K562 (cell line): ENCODE measurements around the gene FHIT. TPM values are rescaled to one million over a fixed set of nuclear protein-coding genes. Genes with fewer than 3 reads are reported as not detected.

Source experiments
- ATAC-seq: fragments of 200-7000 bp; cut with Tn5 transposase; 3 replicates; pipeline ENCODE4 v1.9.1; 2020; ENCODE audit warnings: moderate library complexity
- BruUV-seq: library from RNA; stranded (reverse); fragments of 400-500 nt; replicated peaks from 2 replicates; lab custom pipeline; 2021; lab: Mats Ljungman, UMichigan
- CTCF ChIA-PET: fragments of 300-600 bp; formaldehyde crosslinking; extraction: SDS; loops from one replicate; lab custom pipeline; 2021; ENCODE audit warnings: low intra/inter-chr PET ratio; lab: Yijun Ruan, JAX
- POLR2A ChIA-PET: fragments of 300-600, 350-650 bp; sonication (Branson Sonifier 250); formaldehyde crosslinking; extraction: SDS; loops from one replicate; lab custom pipeline; 2021; ENCODE audit warnings: antibody characterized with exemption, inconsistent platforms; lab: Yijun Ruan, JAX
- DNase-seq, 4 experiments: peaks; one replicate each; pipeline versions ENCODE4 v3.0.0 to v3.0.0-alpha.2; 2011 to 2018; ENCODE audit warnings: low spot score in 3 of 4, mixed read lengths in 3 of 4; ENCODE audit errors: extremely low read depth in 1 of 4
- FAIRE-seq: peaks from 2 replicates; lab custom pipeline; 2011; peaks lifted over from hg19 to GRCh38; lab: Jason Lieb, UNC
- H2AFZ ChIP-seq: 2 replicates; pipeline ENCODE4 v1.6.0; 2011; ENCODE audit warnings: low read depth, low read length, control low read depth, inconsistent platforms
- H3K27ac ChIP-seq: fragments of 200-600 bp; 3 replicates; pipeline ENCODE4 v1.8.0; 2011; ENCODE audit warnings: low read depth, mild to moderate bottlenecking, control low read depth, inconsistent platforms, low read length, moderate library complexity, mixed read lengths; ENCODE audit errors: extremely low read depth
- H3K27me3 ChIP-seq, 2 experiments: fragments of 300-600 bp in 1 of 2; 2 replicates in 1 of 2; 3 replicates in 1 of 2; pipeline versions ENCODE4 v1.6.0 to v1.8.0; 2011; ENCODE audit warnings: inconsistent platforms in 2 of 2, low read length in 2 of 2, mild to moderate bottlenecking in 1 of 2, mixed read lengths in 1 of 2, moderate library complexity in 1 of 2; ENCODE audit not compliant: control insufficient read depth in 2 of 2, insufficient read depth in 2 of 2
- H3K36me3 ChIP-seq: fragments of 300-600 bp; 3 replicates; pipeline ENCODE4 v1.8.0; 2011; ENCODE audit warnings: mild to moderate bottlenecking, low read length, inconsistent platforms; ENCODE audit not compliant: control insufficient read depth, insufficient read depth
- H3K4me1 ChIP-seq, 2 experiments: fragments of 200-600 bp in 1 of 2; replicated peaks in 1 of 2; 2 replicates in 1 of 2; 3 replicates in 1 of 2; pipeline versions ENCODE4 v1.5.1 to v1.8.0; 2011; ENCODE audit warnings: inconsistent platforms in 2 of 2, low read length in 2 of 2, mild to moderate bottlenecking in 1 of 2, mixed read lengths in 1 of 2, moderate library complexity in 1 of 2; ENCODE audit not compliant: control insufficient read depth in 2 of 2, insufficient read depth in 2 of 2
- H3K4me2 ChIP-seq: 2 replicates; pipeline ENCODE4 v1.6.1; 2011; ENCODE audit warnings: low read length, control low read depth, inconsistent platforms, mixed read lengths; ENCODE audit not compliant: insufficient read depth
- H3K4me3 ChIP-seq: fragments of 200-600 bp; sonication (generic), shearing (Covaris generic); 2 replicates; pipeline ENCODE4 v1.5.1; 2016; ENCODE audit warnings: control low read depth, inconsistent platforms
- H3K79me2 ChIP-seq: fragments of 200-600 bp; 3 replicates; pipeline ENCODE4 v1.8.0; 2011; ENCODE audit warnings: low read length, inconsistent platforms; ENCODE audit not compliant: control insufficient read depth, insufficient read depth
- H3K9ac ChIP-seq, 2 experiments: 2 replicates each; pipeline versions ENCODE4 v1.6.0 to v1.6.1; 2011; ENCODE audit warnings: low read depth in 2 of 2, low read length in 2 of 2, control low read depth in 1 of 2, inconsistent platforms in 1 of 2, mild to moderate bottlenecking in 1 of 2, mixed read lengths in 1 of 2; ENCODE audit not compliant: insufficient read depth in 1 of 2
- H3K9me1 ChIP-seq: one replicate; pipeline ENCODE4 v1.6.0; 2011; ENCODE audit warnings: inconsistent platforms, mild to moderate bottlenecking, low read length, moderate library complexity; ENCODE audit not compliant: control insufficient read depth, insufficient read depth
- H3K9me3 ChIP-seq: replicated peaks from 2 replicates; pipeline ENCODE4 v1.5.1; 2011; ENCODE audit warnings: low read depth, low read length, inconsistent platforms; ENCODE audit not compliant: control insufficient read depth, insufficient read depth
- H4K20me1 ChIP-seq: replicated peaks from 2 replicates; pipeline ENCODE4 v1.6.1; 2011; ENCODE audit warnings: low read length, inconsistent platforms, mixed read lengths; ENCODE audit not compliant: control insufficient read depth, insufficient read depth
- ATF7 ChIP-seq: fragments of 450-650 bp; IDR thresholded peaks from 2 replicates; pipeline ENCODE4 v1.7.1; 2014; ENCODE audit warnings: mild to moderate bottlenecking, moderate library complexity
- CBX8 ChIP-seq: fragments of 200-600 bp; sonication (generic); IDR thresholded peaks from 2 replicates; pipeline ENCODE4 v1.6.1; 2012; ENCODE audit warnings: borderline replicate concordance, mixed run types, low read depth, mild to moderate bottlenecking, moderate library complexity, mixed read lengths, low read length, control low read depth, inconsistent platforms; ENCODE audit not compliant: poor library complexity, severe bottlenecking; ENCODE audit errors: extremely low read depth
- CTBP1 ChIP-seq: fragments of 450-650 bp; IDR thresholded peaks from 2 replicates; pipeline ENCODE4 v1.6.1; 2016; ENCODE audit warnings: borderline replicate concordance
- DLX4 ChIP-seq: fragments of 250-450 bp; sonication (Bioruptor Pico); IDR thresholded peaks from 2 replicates; pipeline ENCODE4 v1.6.1; 2021; ENCODE audit warnings: mild to moderate bottlenecking
- EHMT2 ChIP-seq: fragments of 450-650 bp; IDR thresholded peaks from 2 replicates; pipeline ENCODE4 v1.6.1; 2018; ENCODE audit warnings: antibody characterized with exemption
- NRF1 ChIP-seq, 2 experiments: fragments of 450-650 bp; IDR thresholded peaks in 1 of 2; conservative IDR thresholded peaks in 1 of 2; 2 replicates each; pipeline ENCODE4 v1.6.1; 2014; ENCODE audit warnings: mild to moderate bottlenecking in 2 of 2
- SNAPC5 ChIP-seq: fragments of 250-450 bp; sonication (Bioruptor Pico); IDR thresholded peaks from 2 replicates; pipeline ENCODE4 v1.8.0; 2021; ENCODE audit warnings: moderate library complexity, mild to moderate bottlenecking, inconsistent platforms
- SOX6 ChIP-seq: fragments of 450-650 bp; IDR thresholded peaks from 2 replicates; pipeline ENCODE4 v1.6.1; 2014; ENCODE audit warnings: mild to moderate bottlenecking
- TCF7 ChIP-seq: sonication (generic); IDR thresholded peaks from 2 replicates; pipeline ENCODE4 v1.6.1; 2016; ENCODE audit warnings: antibody characterized with exemption, borderline replicate concordance
- TGIF2 ChIP-seq: sonication (generic); formaldehyde crosslinking; IDR thresholded peaks from 2 replicates; pipeline ENCODE4 v1.8.1; 2022; ENCODE audit warnings: mild to moderate bottlenecking, missing genetic modification reagents, moderate library complexity
- ZNF184 ChIP-seq: sonication (generic); formaldehyde crosslinking; IDR thresholded peaks from 2 replicates; pipeline ENCODE4 v1.5.0; 2020; ENCODE audit warnings: missing genetic modification reagents
- ZNF239 ChIP-seq: fragments of 250-450 bp; sonication (Bioruptor Pico); IDR thresholded peaks from 2 replicates; pipeline ENCODE4 v1.4.0; 2020; ENCODE audit warnings: mild to moderate bottlenecking
- ZNF24 ChIP-seq: fragments of 450-650 bp; IDR thresholded peaks from 2 replicates; pipeline ENCODE4 v1.6.1; 2016
- ZNF384 ChIP-seq: IDR thresholded peaks from 2 replicates; pipeline ENCODE4 v1.6.1; 2012; ENCODE audit warnings: low read depth, low read length, improper control_type of control experiment
- ZNF445 ChIP-seq: fragments of 250-450 bp; sonication (Bioruptor Pico); IDR thresholded peaks from 2 replicates; pipeline ENCODE4 v1.4.0; 2020; ENCODE audit warnings: low read depth, mild to moderate bottlenecking, moderate library complexity
- ZNF764 ChIP-seq: fragments of 250-450 bp; sonication (Bioruptor Pico); IDR thresholded peaks from 2 replicates; pipeline ENCODE4 v1.4.0; 2020; ENCODE audit warnings: low read depth, mild to moderate bottlenecking, moderate library complexity
- WGBS: fragments of 100-300 bp; shearing (Covaris generic); methylation state at CpG from one replicate; pipeline ENCODE4 v1.1.6; 2016; ENCODE audit warnings: low coverage, mixed read lengths; ENCODE audit not compliant: insufficient coverage; ENCODE audit errors: missing lambda C conversion rate; 5-methylcytosine and 5-hydroxymethylcytosine counted together
- in situ Hi-C: fragments of 300-500 bp; cut with MboI; formaldehyde crosslinking; loops from 4 replicates; pipeline ENCODE4 v1.15.0; 2018; ENCODE audit warnings: inconsistent platforms, mixed read lengths
- intact Hi-C: fragments of 100-400 bp; cut with micrococcal nuclease; formaldehyde crosslinking; loops from 2 replicates; pipeline ENCODE4 v1.14.2; 2022
- polyA plus RNA-seq, 8 experiments: library from polyadenylated mRNA; depleted of rRNA in 4 of 8; stranded (reverse) in 5 of 8; unstranded in 3 of 8; fragments of >200 nt; fragmentation: Nextera tagmentation in 2 of 8; fragmentation: Illumina TruSeq in 1 of 8; extraction: Ambion mirVana in 2 of 8; extraction: Trizol in 1 of 8; gene quantifications; 2 replicates each; pipeline versions ENCODE4 v1.2.1 to v1.2.3, GENCODE V29; 2011 to 2014; ENCODE audit warnings: inconsistent platforms in 1 of 8, missing spikeins in 1 of 8
- total RNA-seq, 7 experiments: library from RNA; depleted of rRNA in 6 of 7; stranded (reverse); fragments of >200 nt in 6 of 7; fragmentation: Illumina TruSeq in 2 of 7; extraction: Trizol in 2 of 7; gene quantifications; 2 replicates each; pipeline versions ENCODE4 v1.2.1 to v1.2.3, GENCODE V29; 2011 to 2021; ENCODE audit warnings: low replicate concordance in 1 of 7
- TF ChIP-seq, protein P1 (sequence below): IDR thresholded peaks from 2 replicates; pipeline ENCODE4 v1.6.1; 2011; ENCODE audit not compliant: insufficient read length; ENCODE audit errors: extremely low read depth
- TF ChIP-seq, protein P2 (sequence below): fragments of 450-650 bp; IDR thresholded peaks from 2 replicates; pipeline ENCODE4 v1.6.1; 2016; ENCODE audit warnings: antibody characterized with exemption
- TF ChIP-seq, protein P3 (sequence below), 3 experiments: IDR thresholded peaks in 2 of 3; conservative IDR thresholded peaks in 1 of 3; 2 replicates each; pipeline ENCODE4 v1.5.1; 2011 to 2012; ENCODE audit warnings: low read length in 3 of 3, mild to moderate bottlenecking in 3 of 3, control low read depth in 2 of 3, improper control_type of control experiment in 1 of 3, inconsistent platforms in 1 of 3, low read depth in 1 of 3, mixed read lengths in 1 of 3, moderate library complexity in 1 of 3; ENCODE audit not compliant: insufficient read depth in 2 of 3

Gene FHIT
- total and polyA plus RNA-seq, 9 of the 15 experiments (the other 6 are each of a cell fraction or from before 2014, with no cell fraction given), result 1.7 to 9.1 (median 4.3) TPM

GRCh38 chr3:60033901-60034453 is 1217.3 kb downstream of the FHIT start:
- Histone ChIP-seq H3K79me2 (no peaks in the 10 kb centered on the region), H3K4me2 (no peak overlapping the region), H3K9ac (no peak overlapping the region), H4K20me1 (no peaks in the 10 kb centered on the region), H3K27me3 (no peaks in the 10 kb centered on the region), H3K36me3 (no peaks in the 10 kb centered on the region), H3K4me1 (no peaks in the 10 kb centered on the region), H3K4me3 (no peak overlapping the region), H3K9me3 (no peaks in the 10 kb centered on the region), H3K9me1 (no peaks in the 10 kb centered on the region), H3K27ac (no peak overlapping the region), H2AFZ (no peak overlapping the region)
- ATAC-seq (no peak), DNase-seq (no peak), FAIRE-seq (no peak)
- WGBS, result 31% methylated on average over 3 of the region's 3 CpGs
- TF ChIP-seq SOX6, result no peak
- no peak for TF ChIP-seq ZNF239 (CRISPR knock-in tag)
- TF ChIP-seq, protein P1, sequence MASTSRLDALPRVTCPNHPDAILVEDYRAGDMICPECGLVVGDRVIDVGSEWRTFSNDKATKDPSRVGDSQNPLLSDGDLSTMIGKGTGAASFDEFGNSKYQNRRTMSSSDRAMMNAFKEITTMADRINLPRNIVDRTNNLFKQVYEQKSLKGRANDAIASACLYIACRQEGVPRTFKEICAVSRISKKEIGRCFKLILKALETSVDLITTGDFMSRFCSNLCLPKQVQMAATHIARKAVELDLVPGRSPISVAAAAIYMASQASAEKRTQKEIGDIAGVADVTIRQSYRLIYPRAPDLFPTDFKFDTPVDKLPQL, result no peak
- TF ChIP-seq SNAPC5, result no peak
- TF ChIP-seq ZNF445 (CRISPR knock-in tag), result no peak
- TF ChIP-seq TCF7, result no peak
- no peak for TF ChIP-seq CBX8
- TF ChIP-seq, protein P2, sequence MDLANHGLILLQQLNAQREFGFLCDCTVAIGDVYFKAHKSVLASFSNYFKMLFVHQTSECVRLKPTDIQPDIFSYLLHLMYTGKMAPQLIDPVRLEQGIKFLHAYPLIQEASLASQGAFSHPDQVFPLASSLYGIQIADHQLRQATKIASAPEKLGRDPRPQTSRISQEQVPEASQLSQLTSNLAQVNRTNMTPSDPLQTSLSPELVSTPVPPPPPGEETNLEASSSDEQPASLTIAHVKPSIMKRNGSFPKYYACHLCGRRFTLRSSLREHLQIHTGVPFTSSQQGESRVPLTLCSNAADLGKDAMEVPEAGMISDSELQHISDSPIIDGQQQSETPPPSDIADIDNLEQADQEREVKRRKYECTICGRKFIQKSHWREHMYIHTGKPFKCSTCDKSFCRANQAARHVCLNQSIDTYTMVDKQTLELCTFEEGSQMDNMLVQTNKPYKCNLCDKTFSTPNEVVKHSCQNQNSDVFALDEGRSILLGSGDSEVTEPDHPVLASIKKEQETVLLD, result no peak
- TF ChIP-seq ZNF24, result no peak
- TF ChIP-seq, protein P3, sequence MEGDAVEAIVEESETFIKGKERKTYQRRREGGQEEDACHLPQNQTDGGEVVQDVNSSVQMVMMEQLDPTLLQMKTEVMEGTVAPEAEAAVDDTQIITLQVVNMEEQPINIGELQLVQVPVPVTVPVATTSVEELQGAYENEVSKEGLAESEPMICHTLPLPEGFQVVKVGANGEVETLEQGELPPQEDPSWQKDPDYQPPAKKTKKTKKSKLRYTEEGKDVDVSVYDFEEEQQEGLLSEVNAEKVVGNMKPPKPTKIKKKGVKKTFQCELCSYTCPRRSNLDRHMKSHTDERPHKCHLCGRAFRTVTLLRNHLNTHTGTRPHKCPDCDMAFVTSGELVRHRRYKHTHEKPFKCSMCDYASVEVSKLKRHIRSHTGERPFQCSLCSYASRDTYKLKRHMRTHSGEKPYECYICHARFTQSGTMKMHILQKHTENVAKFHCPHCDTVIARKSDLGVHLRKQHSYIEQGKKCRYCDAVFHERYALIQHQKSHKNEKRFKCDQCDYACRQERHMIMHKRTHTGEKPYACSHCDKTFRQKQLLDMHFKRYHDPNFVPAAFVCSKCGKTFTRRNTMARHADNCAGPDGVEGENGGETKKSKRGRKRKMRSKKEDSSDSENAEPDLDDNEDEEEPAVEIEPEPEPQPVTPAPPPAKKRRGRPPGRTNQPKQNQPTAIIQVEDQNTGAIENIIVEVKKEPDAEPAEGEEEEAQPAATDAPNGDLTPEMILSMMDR (IDR thresholded peaks at IDR 0.05 in 2 of 3, conservative IDR thresholded peaks at IDR 0.05 in 1 of 3; ENCODE audit: insufficient read depth in 2 of 3, low read depth in 1 of 3, low read length in 3 of 3), result no peak
- TF ChIP-seq ZNF184 (CRISPR knock-in tag), result no peak
- TF ChIP-seq CTBP1, result no peak
- no peak for TF ChIP-seq EHMT2
- TF ChIP-seq ATF7, result no peak
- TF ChIP-seq ZNF764 (CRISPR knock-in tag), result no peak
- no peak for TF ChIP-seq NRF1 (conservative IDR thresholded peaks at IDR 0.05 in 1 of 2, IDR thresholded peaks at IDR 0.05 in 1 of 2)
- TF ChIP-seq ZNF384, result no peak
- TF ChIP-seq DLX4 (CRISPR knock-in tag), result no peak
- no peak for TF ChIP-seq TGIF2 (CRISPR knock-in tag)
- in situ Hi-C loops, result no loop called here
- intact Hi-C loops, result no loop called here
- POLR2A ChIA-PET, result no interaction called here
- no TSS peak for BruUV-seq
- CTCF ChIA-PET, result no interaction called here
